ENCODE data around the gene HSPA12A. TPM values are rescaled to one million over a fixed set of nuclear protein-coding genes. Genes with fewer than 3 reads are reported as not detected.

The HSPA12A gene
- polyA plus RNA-seq, 1 experiment, result 20.5 TPM

DNA sequence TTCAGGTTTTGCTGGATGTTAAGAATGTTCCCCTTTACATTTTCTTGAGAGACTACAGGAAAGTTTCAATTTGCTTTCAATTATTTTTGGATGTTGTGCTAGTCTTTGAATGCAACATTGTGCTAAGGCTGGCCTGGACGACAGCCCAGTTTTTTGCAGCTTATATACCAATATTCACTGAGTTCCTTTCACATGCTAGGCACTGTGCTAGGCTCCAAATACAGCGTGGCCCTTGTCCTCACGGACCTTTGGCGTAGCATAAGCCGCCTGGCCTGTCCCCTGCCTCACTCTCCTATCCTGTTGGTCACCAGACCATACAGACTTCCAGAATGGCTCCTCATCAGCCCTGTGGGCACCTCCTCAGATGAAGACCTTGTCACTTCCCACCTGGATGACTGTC is 19.5 kb upstream of the HSPA12A start:
- H3K4me3 ChIP-seq (ENCODE audit: low read depth, low read length), result no peak overlapping the region
- DNase-seq (ENCODE audit: low read depth, low spot score), result no peak
- peaks cover 6% of the 10 kb centered on the region for H3K27me3 ChIP-seq (ENCODE audit: control insufficient read depth, insufficient read depth, low read length)
- TF ChIP-seq, protein P1, sequence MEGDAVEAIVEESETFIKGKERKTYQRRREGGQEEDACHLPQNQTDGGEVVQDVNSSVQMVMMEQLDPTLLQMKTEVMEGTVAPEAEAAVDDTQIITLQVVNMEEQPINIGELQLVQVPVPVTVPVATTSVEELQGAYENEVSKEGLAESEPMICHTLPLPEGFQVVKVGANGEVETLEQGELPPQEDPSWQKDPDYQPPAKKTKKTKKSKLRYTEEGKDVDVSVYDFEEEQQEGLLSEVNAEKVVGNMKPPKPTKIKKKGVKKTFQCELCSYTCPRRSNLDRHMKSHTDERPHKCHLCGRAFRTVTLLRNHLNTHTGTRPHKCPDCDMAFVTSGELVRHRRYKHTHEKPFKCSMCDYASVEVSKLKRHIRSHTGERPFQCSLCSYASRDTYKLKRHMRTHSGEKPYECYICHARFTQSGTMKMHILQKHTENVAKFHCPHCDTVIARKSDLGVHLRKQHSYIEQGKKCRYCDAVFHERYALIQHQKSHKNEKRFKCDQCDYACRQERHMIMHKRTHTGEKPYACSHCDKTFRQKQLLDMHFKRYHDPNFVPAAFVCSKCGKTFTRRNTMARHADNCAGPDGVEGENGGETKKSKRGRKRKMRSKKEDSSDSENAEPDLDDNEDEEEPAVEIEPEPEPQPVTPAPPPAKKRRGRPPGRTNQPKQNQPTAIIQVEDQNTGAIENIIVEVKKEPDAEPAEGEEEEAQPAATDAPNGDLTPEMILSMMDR (IDR thresholded peaks at IDR 0.05; ENCODE audit: low read depth, low read length), result no peak
- POLR2A ChIA-PET, result no interaction called here
- H3K9me3 ChIP-seq (ENCODE audit: control insufficient read depth, insufficient read depth, low read length), result no peaks in the 10 kb centered on the region
- no peak overlapping the region for H3K27ac ChIP-seq (ENCODE audit: low read depth, low read length)
- CTCF ChIA-PET, result no interaction called here

GRCh38 chr10:116760919-116761318 is 18.6 kb upstream of the HSPA12A start:
- CTCF ChIA-PET, result interaction anchor here (1.6 to 2.2 kb wide), 3 partner anchors 28 to 414 kb away, joined by 3 to 7 read pairs (median 5); no protein-coding TSS in a partner anchor

GRCh38 chr10:116757246-116757645 is 14.9 kb upstream of the HSPA12A start:
- no peak for DNase-seq (ENCODE audit: low read depth, low spot score)
- no peaks in the 10 kb centered on the region for H3K27me3 ChIP-seq (ENCODE audit: control insufficient read depth, insufficient read depth, low read length)
- ChIA-PET POLR2A (no interaction called here), CTCF (no interaction called here)
- H3K9me3 ChIP-seq (ENCODE audit: control insufficient read depth, insufficient read depth, low read length), result no peaks in the 10 kb centered on the region
- TF ChIP-seq, protein P1 (IDR thresholded peaks at IDR 0.05; ENCODE audit: low read depth, low read length), result no peak
- no peak overlapping the region for H3K27ac ChIP-seq (ENCODE audit: low read depth, low read length)
- no peak overlapping the region for H3K4me3 ChIP-seq (ENCODE audit: low read depth, low read length)

More at GRCh38 chr10:116760919-116761318, 18.6 kb upstream of the HSPA12A start:
- no peak overlapping the region for H3K27ac ChIP-seq (ENCODE audit: low read depth, low read length)
- H3K27me3 ChIP-seq (ENCODE audit: control insufficient read depth, insufficient read depth, low read length), result peaks cover 6% of the 10 kb centered on the region
- TF ChIP-seq, protein P1 (IDR thresholded peaks at IDR 0.05; ENCODE audit: low read depth, low read length), result no peak
- H3K9me3 ChIP-seq (ENCODE audit: control insufficient read depth, insufficient read depth, low read length), result no peaks in the 10 kb centered on the region
- POLR2A ChIA-PET, result interaction anchor here (0.6 kb wide), 1 partner anchor 79 kb away, joined by 3 read pairs; no protein-coding TSS in a partner anchor
- H3K4me3 ChIP-seq (ENCODE audit: low read depth, low read length), result no peak overlapping the region
- no peak for DNase-seq (ENCODE audit: low read depth, low spot score)

DNA sequence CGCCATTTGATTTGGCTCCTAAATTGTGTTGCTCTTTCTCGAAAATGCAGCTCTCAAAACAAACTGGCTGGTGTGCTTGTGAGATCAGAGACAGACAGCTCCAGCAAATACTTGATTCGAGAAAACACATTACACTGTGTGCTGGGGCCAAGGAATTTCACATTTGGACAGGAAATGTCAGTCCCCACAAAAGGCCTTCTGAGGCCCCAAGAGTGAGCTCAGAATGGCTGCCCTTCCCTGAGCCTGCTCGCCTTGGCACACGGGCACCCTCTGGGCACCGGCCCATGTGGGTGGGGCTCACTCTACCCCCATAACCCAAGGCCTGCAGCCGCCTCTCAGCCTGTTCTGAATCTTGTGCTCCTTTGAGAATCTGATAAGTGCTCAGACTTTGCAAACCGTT is 13.9 kb upstream of the HSPA12A start:
- H3K9me3 ChIP-seq (ENCODE audit: control insufficient read depth, insufficient read depth, low read length), result no peaks in the 10 kb centered on the region
- no peaks in the 10 kb centered on the region for H3K27me3 ChIP-seq (ENCODE audit: control insufficient read depth, insufficient read depth, low read length)
- no peak for DNase-seq (ENCODE audit: low read depth, low spot score)
- ChIA-PET POLR2A (no interaction called here), CTCF (interaction anchor here (1.7 kb wide), 1 partner anchor 9 kb away, joined by 4 read pairs; no protein-coding TSS in a partner anchor)
- H3K27ac ChIP-seq (ENCODE audit: low read depth, low read length), result no peak overlapping the region
- H3K4me3 ChIP-seq (ENCODE audit: low read depth, low read length), result no peak overlapping the region
- TF ChIP-seq, protein P1 (IDR thresholded peaks at IDR 0.05; ENCODE audit: low read depth, low read length), result no peak

DNA sequence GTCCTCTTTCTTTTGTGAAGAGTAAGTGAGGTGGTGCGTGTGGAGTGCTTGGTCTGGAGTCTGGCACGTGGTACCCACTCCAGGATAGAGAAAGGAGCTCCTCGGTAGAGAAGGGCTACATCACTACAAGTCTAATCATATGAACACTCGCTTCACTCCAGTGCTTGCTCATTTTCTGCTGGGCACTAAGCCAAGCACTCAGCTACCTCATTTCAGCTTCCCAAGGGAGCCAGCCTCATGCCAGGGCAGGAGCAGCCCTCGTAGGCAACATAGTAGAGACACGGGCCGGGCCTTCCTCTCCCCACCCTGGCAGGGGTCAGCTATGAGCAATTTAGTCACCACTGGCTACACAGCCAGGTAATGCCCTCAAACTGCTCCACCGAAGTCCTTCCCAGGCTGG is 11.4 kb upstream of the HSPA12A start:
- ChIA-PET POLR2A (no interaction called here), CTCF (interaction anchor here (1.0 kb wide), 1 partner anchor 422 kb away, joined by 3 read pairs; no protein-coding TSS in a partner anchor)
- Histone ChIP-seq H3K4me3 (ENCODE audit: low read depth, low read length) (no peak overlapping the region), H3K9me3 (ENCODE audit: control insufficient read depth, insufficient read depth, low read length) (no peaks in the 10 kb centered on the region), H3K27ac (ENCODE audit: low read depth, low read length) (no peak overlapping the region), H3K27me3 (ENCODE audit: control insufficient read depth, insufficient read depth, low read length) (no peaks in the 10 kb centered on the region)
- TF ChIP-seq, protein P1 (IDR thresholded peaks at IDR 0.05; ENCODE audit: low read depth, low read length), result no peak
- DNase-seq (ENCODE audit: low read depth, low spot score), result no peak
